NCI-H2029 (cell line): ENCODE measurements around the gene RADIL.
A peak's percentile ranks its signal among the peaks of the same experiment; 100 is the strongest.

Source experiments
- DNase-seq: peaks from one replicate; lab custom pipeline; 2025; lab: John Stamatoyannopoulos, UW

The RADIL gene

GRCh38 chr7:4775250-4775847, 108.2 kb downstream of the RADIL start, which contains the start of gene AP5Z1:
Gene AP5Z1, plus strand, starts transcription at chr7:4775623. Its CDS starts 93 bp downstream, at chr7:4775716.
- DNase-seq, result peak; percentile 94

- DNase-seq, result no peak
These were observed 108.8 kb downstream of the RADIL start for GRCh38 chr7:4774658-4775249.

- no peak for DNase-seq
These were observed 109.5 kb downstream of the RADIL start for GRCh38 chr7:4774007-4774406.

GRCh38 chr7:4772306-4772705, 111.2 kb downstream of the RADIL start:
- DNase-seq, result no peak

GRCh38 chr7:4771737-4772136, 111.8 kb downstream of the RADIL start:
- DNase-seq, result no peak

- no peak for DNase-seq
These were observed 112.6 kb downstream of the RADIL start for GRCh38 chr7:4770886-4771285.

- peak; percentile 7 for DNase-seq
These were observed 113.8 kb downstream of the RADIL start for GRCh38 chr7:4769761-4770160.

GRCh38 chr7:4768597-4769569, 114.6 kb downstream of the RADIL start:
- no peak for DNase-seq

- no peak for DNase-seq
These were observed 116.6 kb downstream of the RADIL start for GRCh38 chr7:4766666-4767519.

- no peak for DNase-seq
These were observed 117.6 kb downstream of the RADIL start for GRCh38 chr7:4765776-4766490.

- DNase-seq, result no peak
These were observed 119.0 kb downstream of the RADIL start for GRCh38 chr7:4764402-4765007.

GRCh38 chr7:4763794-4764185, 119.7 kb downstream of the RADIL start:
- DNase-seq, result no peak

GRCh38 chr7:4763091-4763793, 120.3 kb downstream of the RADIL start:
- DNase-seq, result no peak

- DNase-seq, result no peak
These were observed 121.1 kb downstream of the RADIL start for GRCh38 chr7:4762121-4763055.

GRCh38 chr7:4760952-4761351, 122.6 kb downstream of the RADIL start:
- DNase-seq, result no peak

- DNase-seq, result no peak
These were observed 124.3 kb downstream of the RADIL start for GRCh38 chr7:4759211-4759610.

- no peak for DNase-seq
These were observed 124.7 kb downstream of the RADIL start for GRCh38 chr7:4758791-4759190.

- no peak for DNase-seq
These were observed 125.4 kb downstream of the RADIL start for GRCh38 chr7:4758111-4758510.

- DNase-seq, result no peak
These were observed 128.5 kb downstream of the RADIL start for GRCh38 chr7:4755045-4755444.
